SIG-M5 treated with dmso at 0.1 percent for 504 hours (cell line): ENCODE data around the gene TNXB.
"Not testable (repeated sequence)": the region's sequence is repeated elsewhere in the genome, so short reads cannot be mapped to it uniquely, and the experiment has no call there.

Experiments used
- DNase-seq: peaks from one replicate; lab custom pipeline; 2025; ENCODE audit not compliant: unreplicated experiment; lab: John Stamatoyannopoulos, UW

Gene TNXB

GRCh38 chr6:32005538-32005880, 103.6 kb downstream of the TNXB start:
- DNase-seq: not testable (repeated sequence)

- DNase-seq: not testable (repeated sequence)
Observed at GRCh38 chr6:32004864-32005537, 104.1 kb downstream of the TNXB start.

GRCh38 chr6:32004393-32004792, 104.7 kb downstream of the TNXB start:
- DNase-seq: not testable (repeated sequence)

GRCh38 chr6:32003301-32003700, 105.8 kb downstream of the TNXB start:
- DNase-seq: not testable (repeated sequence)

GRCh38 chr6:32002546-32003268, 106.4 kb downstream of the TNXB start:
- DNase-seq: not testable (repeated sequence)

- not testable (repeated sequence) for DNase-seq
Observed at GRCh38 chr6:31996385-31996784, 112.8 kb downstream of the TNXB start.

GRCh38 chr6:31994421-31994820, 114.7 kb downstream of the TNXB start:
- DNase-seq: not testable (repeated sequence)
